Endodermal cell (in vitro differentiated cells): ENCODE results near the gene ALDOA. TPM values are rescaled to one million over a fixed set of nuclear protein-coding genes. Genes with fewer than 3 reads are reported as not detected.
A peak's percentile ranks its signal among the peaks of the same experiment; 100 is the strongest.

Experiments
- DNase-seq: peaks from one replicate; pipeline ENCODE4 v3.0.0-alpha.2; 2017
- H3K27ac ChIP-seq: 2 replicates; pipeline ENCODE4 v1.5.1; 2013; ENCODE audit warnings: mild to moderate bottlenecking, low read depth, low read length, moderate library complexity
- H3K27me3 ChIP-seq: 2 replicates; pipeline ENCODE4 v1.6.1; 2013; ENCODE audit warnings: mild to moderate bottlenecking, low read length, moderate library complexity; ENCODE audit not compliant: insufficient read depth, control insufficient read depth, poor library complexity, severe bottlenecking
- H3K36me3 ChIP-seq: 2 replicates; pipeline ENCODE4 v1.7.0; 2013; ENCODE audit warnings: mild to moderate bottlenecking, low read length, moderate library complexity; ENCODE audit not compliant: control insufficient read depth, insufficient read depth
- H3K4me1 ChIP-seq: one replicate; pipeline ENCODE4 v1.7.0; 2013; ENCODE audit warnings: low read length; ENCODE audit not compliant: control insufficient read depth, insufficient read depth
- H3K4me3 ChIP-seq: 2 replicates; pipeline ENCODE4 v1.5.1; 2013; ENCODE audit warnings: mild to moderate bottlenecking, low read length, moderate library complexity
- H3K9ac ChIP-seq: 2 replicates; pipeline ENCODE4 v1.6.1; 2013; ENCODE audit warnings: mild to moderate bottlenecking, low read length, moderate library complexity; ENCODE audit not compliant: poor library complexity, severe bottlenecking; ENCODE audit errors: extremely low read depth
- H3K9me3 ChIP-seq: 2 replicates; pipeline ENCODE4 v1.6.1; 2013; ENCODE audit warnings: mild to moderate bottlenecking, low read length, moderate library complexity; ENCODE audit not compliant: control insufficient read depth
- H3K27ac Mint-ChIP-seq: 2 replicates; pipeline ENCODE4 v1.8.0; 2020; ENCODE audit warnings: mixed read lengths
- H3K27me3 Mint-ChIP-seq: 2 replicates; pipeline ENCODE4 v1.8.0; 2021; ENCODE audit warnings: mild to moderate bottlenecking, mixed read lengths; ENCODE audit not compliant: insufficient read depth
- H3K36me3 Mint-ChIP-seq: 2 replicates; pipeline ENCODE4 v1.8.0; 2020; ENCODE audit warnings: low read depth, mixed read lengths
- H3K4me1 Mint-ChIP-seq: 2 replicates; pipeline ENCODE4 v1.8.0; 2020; ENCODE audit warnings: mixed read lengths
- H3K4me3 Mint-ChIP-seq: 2 replicates; pipeline ENCODE4 v1.8.0; 2020; ENCODE audit warnings: mild to moderate bottlenecking, moderate library complexity, mixed read lengths
- H3K9me3 Mint-ChIP-seq: 2 replicates; pipeline ENCODE4 v1.8.0; 2020; ENCODE audit warnings: mild to moderate bottlenecking, mixed read lengths
- WGBS, 2 experiments: methylation state at CpG; one replicate each; pipeline versions ENCODE4 v1.1.5 to v1.1.7; 2013; ENCODE audit warnings: missing lambda C conversion rate in 2 of 2, mixed read lengths in 1 of 2; ENCODE audit not compliant: insufficient coverage in 1 of 2, insufficient read length in 1 of 2; 5-methylcytosine and 5-hydroxymethylcytosine counted together
- total RNA-seq, 2 donors: library from RNA; stranded (reverse); fragmentation: NEBNext Ultra II Directional in 1 of 2; extraction: Animal tissue kit (Norgen Biotek cat#: 25700) in 1 of 2; gene quantifications; 2 replicates in 1 of 2; 3 replicates in 1 of 2; pipeline ENCODE4 v1.2.1, GENCODE V29; 2021
- TF ChIP-seq, protein P1 (sequence below): fragments of 200-600 bp; sonication (generic); conservative IDR thresholded peaks from 2 replicates; pipeline ENCODE4 v1.5.0; 2021; ENCODE audit warnings: antibody characterized with exemption, mild to moderate bottlenecking

ALDOA gene
- total RNA-seq, 2 donors from 2014 or later = 645 to 652 TPM

DNA sequence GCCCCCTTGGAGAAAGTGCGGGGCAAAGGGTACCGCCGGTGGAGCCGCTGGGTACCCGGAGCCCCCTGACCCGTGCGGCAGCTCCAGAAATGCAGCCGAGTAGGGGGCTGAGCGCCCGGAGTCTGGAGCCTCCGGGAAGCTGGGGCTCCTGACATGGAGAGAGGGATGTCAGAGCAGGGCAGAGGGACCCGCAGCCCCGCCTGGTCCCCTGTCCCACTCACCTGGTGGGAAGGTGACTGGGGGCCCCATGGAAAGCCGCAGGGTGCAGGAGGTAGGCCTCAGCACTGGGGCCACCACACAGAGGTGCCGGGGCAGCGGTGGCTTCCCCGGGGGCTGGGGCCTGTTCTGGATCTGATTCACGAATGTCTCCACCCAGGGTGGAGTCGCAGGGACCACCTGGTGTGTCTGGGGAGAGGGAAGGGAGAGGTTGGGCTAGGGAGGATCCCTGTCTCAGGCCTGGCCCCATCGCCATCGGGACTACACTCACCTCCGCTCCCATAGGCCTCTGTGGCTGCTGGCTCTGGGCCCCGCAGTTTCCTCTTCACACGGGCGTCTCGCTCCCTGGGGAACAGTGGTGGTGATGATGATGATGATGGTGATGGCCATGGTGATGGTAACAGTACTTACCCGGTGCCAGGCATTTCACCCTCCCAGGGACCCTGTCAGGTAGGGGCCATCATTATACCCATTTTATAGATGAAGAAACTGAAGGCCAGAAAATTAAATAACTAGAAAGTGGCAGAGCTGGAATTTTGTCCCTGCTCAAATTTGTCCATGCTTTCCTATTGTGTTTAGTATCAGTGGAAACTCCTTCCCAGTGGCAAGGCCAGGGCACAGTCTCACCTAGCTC is 21.0 kb downstream of the ALDOA start:
- no peak for DNase-seq
- H3K9me3 ChIP-seq = no peaks in the 10 kb centered on the region
- peaks cover 45% of the 10 kb centered on the region for H3K36me3 ChIP-seq
- Mint-ChIP-seq H3K4me3 (no peak overlapping the region), H3K27ac (no peak overlapping the region), H3K4me1 (no peaks in the 10 kb centered on the region), H3K27me3 (no peaks in the 10 kb centered on the region), H3K36me3 (peaks cover 43% of the 10 kb centered on the region), H3K9me3 (no peaks in the 10 kb centered on the region)
- peaks cover 6% of the 10 kb centered on the region for H3K4me1 ChIP-seq
- H3K27me3 ChIP-seq = no peaks in the 10 kb centered on the region
- no peak overlapping the region for H3K9ac ChIP-seq
- TF ChIP-seq, protein P1, sequence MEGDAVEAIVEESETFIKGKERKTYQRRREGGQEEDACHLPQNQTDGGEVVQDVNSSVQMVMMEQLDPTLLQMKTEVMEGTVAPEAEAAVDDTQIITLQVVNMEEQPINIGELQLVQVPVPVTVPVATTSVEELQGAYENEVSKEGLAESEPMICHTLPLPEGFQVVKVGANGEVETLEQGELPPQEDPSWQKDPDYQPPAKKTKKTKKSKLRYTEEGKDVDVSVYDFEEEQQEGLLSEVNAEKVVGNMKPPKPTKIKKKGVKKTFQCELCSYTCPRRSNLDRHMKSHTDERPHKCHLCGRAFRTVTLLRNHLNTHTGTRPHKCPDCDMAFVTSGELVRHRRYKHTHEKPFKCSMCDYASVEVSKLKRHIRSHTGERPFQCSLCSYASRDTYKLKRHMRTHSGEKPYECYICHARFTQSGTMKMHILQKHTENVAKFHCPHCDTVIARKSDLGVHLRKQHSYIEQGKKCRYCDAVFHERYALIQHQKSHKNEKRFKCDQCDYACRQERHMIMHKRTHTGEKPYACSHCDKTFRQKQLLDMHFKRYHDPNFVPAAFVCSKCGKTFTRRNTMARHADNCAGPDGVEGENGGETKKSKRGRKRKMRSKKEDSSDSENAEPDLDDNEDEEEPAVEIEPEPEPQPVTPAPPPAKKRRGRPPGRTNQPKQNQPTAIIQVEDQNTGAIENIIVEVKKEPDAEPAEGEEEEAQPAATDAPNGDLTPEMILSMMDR = no peak
- H3K27ac ChIP-seq = no peak overlapping the region
- WGBS, 2 experiments = 96% methylated on average over 11 to 27 of the region's 27 CpGs
- H3K4me3 ChIP-seq = no peak overlapping the region

DNA sequence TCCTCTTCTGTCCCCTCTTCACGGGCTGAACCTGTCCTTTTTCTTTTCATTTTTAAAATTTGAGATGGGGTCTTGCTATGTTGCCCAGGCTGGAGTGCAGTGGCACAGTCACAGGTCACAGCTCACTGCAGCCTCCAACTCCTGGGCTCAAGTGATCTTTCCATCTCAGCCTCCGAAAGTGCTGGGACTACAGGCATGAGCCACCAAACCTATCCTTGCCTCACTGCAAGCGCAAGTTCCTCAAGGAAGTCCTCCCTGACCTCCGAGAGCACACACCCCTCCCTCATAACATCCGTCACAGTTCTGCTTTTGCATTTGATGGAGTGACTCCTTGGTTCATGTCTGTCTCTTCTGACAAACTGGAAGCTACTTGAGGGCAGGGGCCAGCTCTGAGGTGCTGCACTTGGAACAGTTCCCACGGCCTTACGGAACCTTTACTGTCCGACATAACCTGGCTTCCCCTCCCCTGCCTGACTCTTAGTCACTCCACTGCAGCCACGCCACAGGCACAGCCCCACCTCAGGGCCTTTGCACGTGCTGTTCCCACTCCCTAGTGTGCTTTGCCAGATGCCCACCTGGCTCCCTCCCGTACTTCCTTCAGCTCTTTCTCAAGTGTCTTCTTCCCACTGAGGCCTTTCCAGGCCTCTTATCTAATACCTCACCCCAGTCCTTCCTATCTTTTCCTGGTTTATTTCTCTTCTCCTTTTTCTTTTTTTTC is 21.8 kb downstream of the ALDOA start:
- peaks cover 4% of the 10 kb centered on the region for H3K4me1 Mint-ChIP-seq
- Histone ChIP-seq H3K4me3 (no peak overlapping the region), H3K9me3 (no peaks in the 10 kb centered on the region), H3K9ac (no peak overlapping the region), H3K36me3 (peaks cover 40% of the 10 kb centered on the region), H3K4me1 (peaks cover 6% of the 10 kb centered on the region), H3K27me3 (no peaks in the 10 kb centered on the region), H3K27ac (no peak overlapping the region)
- H3K27me3 Mint-ChIP-seq = no peaks in the 10 kb centered on the region
- DNase-seq = no peak
- H3K27ac Mint-ChIP-seq = peak overlapping the region; percentile 32
- H3K9me3 Mint-ChIP-seq = no peaks in the 10 kb centered on the region
- no peak overlapping the region for H3K4me3 Mint-ChIP-seq
- 93 to 97% methylated on average over 8 to 11 of the region's 11 CpGs for WGBS, 2 experiments
- peaks cover 36% of the 10 kb centered on the region for H3K36me3 Mint-ChIP-seq
- TF ChIP-seq, protein P1 = no peak

DNA sequence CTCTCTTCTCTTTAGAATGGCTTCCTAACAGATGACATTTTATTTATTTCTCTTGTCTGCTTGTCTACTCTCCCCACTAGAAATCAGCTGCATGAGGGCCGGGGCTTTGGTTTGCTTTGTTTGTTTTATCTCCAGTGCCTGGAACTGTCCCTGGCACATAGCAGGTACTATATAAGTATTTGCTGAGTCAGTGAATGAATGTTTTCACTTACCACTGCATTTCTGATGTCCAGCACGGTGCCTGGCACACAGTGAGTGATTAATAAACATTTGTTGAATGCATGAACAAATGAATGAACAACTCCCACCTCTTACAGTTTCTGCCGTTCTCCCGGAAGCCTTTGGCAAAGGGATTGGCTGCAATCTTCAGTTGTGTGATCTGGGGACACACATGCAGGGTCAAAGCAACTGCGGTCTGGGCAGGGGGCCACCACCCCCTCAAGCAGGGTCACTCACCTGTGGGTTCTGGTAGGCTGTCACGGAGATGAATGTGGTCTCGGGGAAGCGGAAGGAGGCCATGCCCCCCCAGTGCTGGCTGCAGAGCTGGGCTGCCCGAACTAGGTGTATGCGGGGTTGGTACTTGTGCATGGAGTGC is 22.8 kb downstream of the ALDOA start:
- peaks cover 9% of the 10 kb centered on the region for H3K4me1 Mint-ChIP-seq
- H3K27ac Mint-ChIP-seq = peak overlapping the region; percentile 68
- Histone ChIP-seq H3K27me3 (no peaks in the 10 kb centered on the region), H3K36me3 (peaks cover 31% of the 10 kb centered on the region), H3K9me3 (no peaks in the 10 kb centered on the region), H3K4me3 (no peak overlapping the region), H3K9ac (no peak overlapping the region), H3K4me1 (peaks cover 6% of the 10 kb centered on the region), H3K27ac (no peak overlapping the region)
- peaks cover 30% of the 10 kb centered on the region for H3K36me3 Mint-ChIP-seq
- no peaks in the 10 kb centered on the region for H3K9me3 Mint-ChIP-seq
- 85 to 88% methylated on average over 6 to 10 of the region's 10 CpGs for WGBS, 2 experiments
- H3K4me3 Mint-ChIP-seq = no peak overlapping the region
- TF ChIP-seq, protein P1 = no peak
- DNase-seq = no peak
- H3K27me3 Mint-ChIP-seq = no peaks in the 10 kb centered on the region
